Esophagus muscularis mucosa (tissue), 4 donors: Measurements from ENCODE around the gene SP100. TPM values are rescaled to one million over a fixed set of nuclear protein-coding genes. Genes with fewer than 3 reads are reported as not detected.

Experiments
- DNase-seq: peaks from one replicate; pipeline ENCODE4 v3.0.0-alpha.2; 2017; ENCODE audit errors: extremely low spot score
- H3K27ac ChIP-seq, 4 donors: fragments of 200-600 bp; sonication (generic); replicated peaks in 1 of 4; 1 replicate in 3 of 4; 2 replicates in 1 of 4; pipeline ENCODE4 v1.5.1; 2016 to 2019; ENCODE audit warnings: mild to moderate bottlenecking in 1 of 4
- H3K27me3 ChIP-seq, 4 donors: fragments of 200-600 bp; sonication (generic); one replicate each; pipeline versions ENCODE4 v1.5.1 to v1.6.0; 2016 to 2019
- H3K36me3 ChIP-seq, 4 donors: fragments of 200-600 bp; sonication (generic); one replicate each; pipeline ENCODE4 v1.5.1; 2016 to 2019
- H3K4me1 ChIP-seq, 4 donors: fragments of 200-600 bp; sonication (generic); one replicate each; pipeline ENCODE4 v1.5.1; 2016 to 2019
- H3K4me3 ChIP-seq, 4 donors: fragments of 200-600 bp; sonication (generic); 1 replicate in 2 of 4; 2 replicates in 2 of 4; pipeline ENCODE4 v1.5.1; 2016 to 2019; ENCODE audit warnings: mild to moderate bottlenecking in 4 of 4, moderate library complexity in 1 of 4
- H3K9me3 ChIP-seq, 4 donors: fragments of 200-600 bp; sonication (generic); 1 replicate in 3 of 4; 2 replicates in 1 of 4; pipeline ENCODE4 v1.5.1; 2016 to 2019
- EP300 ChIP-seq: sonication (generic); formaldehyde crosslinking; IDR thresholded peaks from one replicate; pipeline ENCODE4 v1.6.1; 2017; ENCODE audit warnings: antibody characterized with exemption
- POLR2A ChIP-seq: fragments of 450-650 bp; IDR thresholded peaks from one replicate; pipeline ENCODE4 v1.6.1; 2017; ENCODE audit warnings: antibody characterized with exemption, moderate library complexity, mild to moderate bottlenecking, low read depth
- POLR2AphosphoS5 ChIP-seq, 2 donors: sonication (generic); formaldehyde crosslinking; IDR thresholded peaks; one replicate each; pipeline ENCODE4 v1.6.1; 2017; ENCODE audit warnings: antibody characterized with exemption in 2 of 2
- WGBS: methylation state at CpG from one replicate; pipeline ENCODE4 v1.1.5; 2018; 5-methylcytosine and 5-hydroxymethylcytosine counted together
- intact Hi-C: fragments of 100-400 bp; cut with DNase I; formaldehyde crosslinking; loops from one replicate; pipeline ENCODE4 v1.15.1; 2023
- total RNA-seq, 4 donors: library from RNA; depleted of rRNA; stranded (reverse); fragments of >200 nt; gene quantifications; one replicate each; pipeline versions ENCODE4 v1.1.0 to v1.2.1, GENCODE V29; 2016
- TF ChIP-seq, protein P1 (sequence below), 3 experiments: fragments of 200-600 bp in 2 of 3; fragments of 450-650 bp in 1 of 3; sonication (generic) in 2 of 3; IDR thresholded peaks; one replicate each; pipeline ENCODE4 v1.5.1; 2017 to 2019; ENCODE audit warnings: antibody characterized with exemption in 3 of 3, mild to moderate bottlenecking in 2 of 3, moderate library complexity in 1 of 3

Gene SP100
- total RNA-seq, 4 donors from 2014 or later, result 83.8 to 95.5 (median 92.1) TPM

DNA sequence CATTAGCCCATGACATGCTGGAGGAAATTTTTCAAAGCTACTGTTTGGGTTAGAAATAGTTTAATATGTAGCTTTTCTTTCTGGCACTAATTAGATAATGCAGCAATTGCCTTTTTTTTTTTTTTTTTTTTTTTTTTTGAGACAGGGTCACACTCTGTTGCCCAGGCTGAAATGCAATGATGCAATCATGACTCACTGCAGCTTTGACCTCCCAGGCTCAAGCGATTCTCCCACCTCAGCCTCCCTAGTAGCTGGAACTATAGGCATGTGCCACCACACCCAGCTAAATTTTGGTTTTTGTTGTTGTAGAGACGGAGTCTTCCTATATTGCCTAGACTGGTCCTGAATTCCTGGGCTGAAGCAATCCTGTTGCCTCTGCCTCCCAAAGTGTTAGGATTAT is 136.2 kb downstream of the SP100 start:
- no peak for DNase-seq
- Histone ChIP-seq H3K36me3 (no peaks in the 10 kb centered on the region), H3K27ac (no peak overlapping the region), H3K4me3 (no peak overlapping the region), H3K4me1 (no peaks in the 10 kb centered on the region), H3K27me3 (no peaks in the 10 kb centered on the region), H3K9me3 (peaks cover 0 to 12% (median 7%) of the 10 kb centered on the region in 4 donors)
- intact Hi-C loops, result no loop called here
- WGBS, result 93% methylated on average over 2 of the region's 2 CpGs
- no peak for TF ChIP-seq POLR2A
- no peak for TF ChIP-seq POLR2AphosphoS5 (IDR thresholded peaks at IDR 0.05)
- TF ChIP-seq, protein P1, sequence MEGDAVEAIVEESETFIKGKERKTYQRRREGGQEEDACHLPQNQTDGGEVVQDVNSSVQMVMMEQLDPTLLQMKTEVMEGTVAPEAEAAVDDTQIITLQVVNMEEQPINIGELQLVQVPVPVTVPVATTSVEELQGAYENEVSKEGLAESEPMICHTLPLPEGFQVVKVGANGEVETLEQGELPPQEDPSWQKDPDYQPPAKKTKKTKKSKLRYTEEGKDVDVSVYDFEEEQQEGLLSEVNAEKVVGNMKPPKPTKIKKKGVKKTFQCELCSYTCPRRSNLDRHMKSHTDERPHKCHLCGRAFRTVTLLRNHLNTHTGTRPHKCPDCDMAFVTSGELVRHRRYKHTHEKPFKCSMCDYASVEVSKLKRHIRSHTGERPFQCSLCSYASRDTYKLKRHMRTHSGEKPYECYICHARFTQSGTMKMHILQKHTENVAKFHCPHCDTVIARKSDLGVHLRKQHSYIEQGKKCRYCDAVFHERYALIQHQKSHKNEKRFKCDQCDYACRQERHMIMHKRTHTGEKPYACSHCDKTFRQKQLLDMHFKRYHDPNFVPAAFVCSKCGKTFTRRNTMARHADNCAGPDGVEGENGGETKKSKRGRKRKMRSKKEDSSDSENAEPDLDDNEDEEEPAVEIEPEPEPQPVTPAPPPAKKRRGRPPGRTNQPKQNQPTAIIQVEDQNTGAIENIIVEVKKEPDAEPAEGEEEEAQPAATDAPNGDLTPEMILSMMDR (IDR thresholded peaks at IDR 0.05), result no peak
- no peak for TF ChIP-seq EP300

DNA sequence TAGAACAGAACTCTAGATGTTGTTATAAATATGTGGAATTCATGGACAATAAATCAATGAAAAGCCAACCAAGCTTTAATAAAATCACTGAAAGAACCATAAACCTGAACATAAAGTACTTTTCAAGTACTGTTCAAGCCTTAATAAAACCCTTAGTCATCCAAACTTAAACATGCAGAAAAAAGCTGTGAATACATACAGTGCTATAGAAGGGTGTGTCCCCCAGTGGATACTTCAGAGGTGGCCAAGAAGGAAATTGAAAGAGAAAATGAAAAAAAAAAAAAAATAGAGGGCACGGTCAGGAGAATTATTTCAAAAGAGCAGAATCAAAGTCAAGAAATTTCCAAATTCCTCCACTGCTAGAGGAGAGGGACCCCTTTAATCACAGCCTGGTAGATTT is 141.1 kb downstream of the SP100 start:
- H3K36me3 ChIP-seq, result no peaks in the 10 kb centered on the region
- no peaks in the 10 kb centered on the region for H3K4me1 ChIP-seq
- intact Hi-C loops, result no loop called here
- TF ChIP-seq, protein P1 (IDR thresholded peaks at IDR 0.05), result no peak
- no peak for TF ChIP-seq POLR2A
- no peak for TF ChIP-seq POLR2AphosphoS5 (IDR thresholded peaks at IDR 0.05)
- no peak for TF ChIP-seq EP300
- H3K9me3 ChIP-seq, result peaks cover 0 to 12% (median 7%) of the 10 kb centered on the region in 4 donors
- no peak for DNase-seq
- H3K27ac ChIP-seq, result no peak overlapping the region
- H3K4me3 ChIP-seq, result no peak overlapping the region
- no peaks in the 10 kb centered on the region for H3K27me3 ChIP-seq
- WGBS, result 75% methylated on average over 1 of the region's 1 CpG

DNA sequence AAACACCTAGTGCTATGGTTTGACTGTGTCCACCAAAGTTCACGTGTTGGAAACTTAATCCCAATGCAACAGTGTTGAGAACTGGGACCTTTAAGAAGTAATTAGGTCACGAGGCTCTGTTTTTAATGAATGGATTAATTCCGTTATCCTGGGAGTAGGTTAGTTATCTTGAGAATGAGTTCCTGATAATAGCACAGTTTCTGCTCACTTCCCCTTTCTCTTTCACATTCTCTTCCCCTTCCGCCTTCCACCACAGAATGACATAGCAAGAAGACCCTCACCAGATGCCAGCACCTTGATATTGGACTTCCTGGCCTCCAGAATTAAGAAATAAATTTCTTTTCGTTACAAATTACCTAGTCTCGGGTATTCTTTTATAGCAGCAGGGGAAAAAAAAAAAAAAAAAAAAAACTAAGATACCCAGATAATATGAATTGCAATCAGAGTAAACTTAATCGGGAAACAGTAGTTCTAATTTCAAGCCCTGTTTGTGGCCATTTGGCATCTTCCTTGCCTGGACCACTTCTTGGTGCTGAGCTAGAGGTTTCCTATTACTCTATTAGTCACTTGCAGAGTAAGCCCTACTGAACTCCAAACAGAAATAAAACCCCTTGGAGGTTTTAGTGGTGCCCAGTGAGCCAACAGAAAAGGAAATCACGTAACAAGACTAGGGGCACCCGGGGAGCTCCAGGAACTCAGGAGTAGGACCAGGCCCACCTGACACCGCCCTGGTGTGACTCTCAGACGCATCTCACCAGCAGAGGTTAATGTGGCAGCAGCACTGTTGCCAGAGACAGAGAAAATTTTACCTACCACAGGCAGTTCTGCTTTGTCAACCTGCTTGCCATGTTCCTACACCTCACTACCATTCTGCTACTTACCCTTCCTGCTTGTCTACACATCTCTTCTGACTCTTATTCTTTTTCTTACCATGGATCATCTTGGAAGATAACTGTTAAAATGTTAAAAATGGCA is 149.1 kb downstream of the SP100 start:
- H3K4me1 ChIP-seq, result no peaks in the 10 kb centered on the region
- H3K27me3 ChIP-seq, result no peaks in the 10 kb centered on the region
- intact Hi-C loops, result no loop called here
- peaks cover 0 to 3% (median 0%) of the 10 kb centered on the region in 4 donors for H3K9me3 ChIP-seq
- TF ChIP-seq POLR2AphosphoS5 (IDR thresholded peaks at IDR 0.05), result no peak
- TF ChIP-seq EP300, result no peak
- no peak for TF ChIP-seq POLR2A
- TF ChIP-seq, protein P1 (IDR thresholded peaks at IDR 0.05), result no peak
- no peaks in the 10 kb centered on the region for H3K36me3 ChIP-seq
- DNase-seq, result no peak
- no peak overlapping the region for H3K4me3 ChIP-seq
- H3K27ac ChIP-seq, result no peak overlapping the region
- WGBS, result 49% methylated on average over 11 of the region's 11 CpGs

DNA sequence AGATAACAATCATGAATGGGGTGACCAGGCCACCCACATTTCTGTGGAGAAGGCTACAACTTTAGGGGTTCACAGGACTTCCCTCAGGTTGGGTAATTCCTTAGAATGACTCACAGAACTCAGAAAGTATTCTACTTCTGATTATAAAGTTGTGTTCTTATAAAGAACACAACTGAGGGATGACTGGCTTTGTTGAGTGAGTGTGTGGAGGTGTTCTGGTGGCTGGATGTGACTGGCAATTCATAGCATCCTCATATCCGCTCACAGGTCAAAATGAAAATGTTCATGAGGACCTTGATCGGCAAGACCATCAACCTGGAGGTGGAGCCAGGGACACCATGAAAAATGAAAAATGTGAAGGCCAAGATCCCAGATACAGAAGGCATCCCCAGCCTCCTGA is 153.3 kb downstream of the SP100 start:
- WGBS, result 66% methylated on average over 2 of the region's 2 CpGs
- H3K27me3 ChIP-seq, result no peaks in the 10 kb centered on the region
- no peak for DNase-seq

More for the DNA sequence above, 153.3 kb downstream of the SP100 start:
- intact Hi-C loops, result no loop called here
- H3K9me3 ChIP-seq, result peaks cover 0 to 11% (median 3%) of the 10 kb centered on the region in 4 donors
- no peaks in the 10 kb centered on the region for H3K36me3 ChIP-seq
- H3K27ac ChIP-seq, result no peak overlapping the region
- TF ChIP-seq, protein P1 (IDR thresholded peaks at IDR 0.05), result no peak
- TF ChIP-seq EP300, result no peak
- no peak for TF ChIP-seq POLR2AphosphoS5 (IDR thresholded peaks at IDR 0.05)
- TF ChIP-seq POLR2A, result no peak
- H3K4me3 ChIP-seq, result no peak overlapping the region
- no peaks in the 10 kb centered on the region for H3K4me1 ChIP-seq
